ENCODE data around the gene TTC19.
"Not testable (repeated sequence)": the region's sequence is repeated elsewhere in the genome, so short reads cannot be mapped to it uniquely, and the experiment has no call there.

DNA sequence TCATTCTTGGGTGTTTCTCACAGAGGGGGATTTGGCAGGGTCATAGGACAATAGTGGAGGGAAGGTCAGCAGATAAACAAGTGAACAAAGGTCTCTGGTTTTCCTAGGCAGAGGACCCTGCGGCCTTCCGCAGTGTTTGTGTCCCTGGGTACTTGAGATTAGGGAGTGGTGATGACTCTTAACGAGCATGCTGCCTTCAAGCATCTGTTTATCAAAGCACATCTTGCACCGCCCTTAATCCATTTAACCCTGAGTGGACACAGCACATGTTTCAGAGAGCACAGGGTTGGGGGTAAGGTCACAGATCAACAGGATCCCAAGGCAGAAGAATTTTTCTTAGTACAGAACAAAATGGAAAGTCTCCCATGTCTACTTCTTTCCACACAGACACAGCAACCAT is 20.6 kb upstream of the TTC19 start:
- TF ChIP-seq, protein P1, sequence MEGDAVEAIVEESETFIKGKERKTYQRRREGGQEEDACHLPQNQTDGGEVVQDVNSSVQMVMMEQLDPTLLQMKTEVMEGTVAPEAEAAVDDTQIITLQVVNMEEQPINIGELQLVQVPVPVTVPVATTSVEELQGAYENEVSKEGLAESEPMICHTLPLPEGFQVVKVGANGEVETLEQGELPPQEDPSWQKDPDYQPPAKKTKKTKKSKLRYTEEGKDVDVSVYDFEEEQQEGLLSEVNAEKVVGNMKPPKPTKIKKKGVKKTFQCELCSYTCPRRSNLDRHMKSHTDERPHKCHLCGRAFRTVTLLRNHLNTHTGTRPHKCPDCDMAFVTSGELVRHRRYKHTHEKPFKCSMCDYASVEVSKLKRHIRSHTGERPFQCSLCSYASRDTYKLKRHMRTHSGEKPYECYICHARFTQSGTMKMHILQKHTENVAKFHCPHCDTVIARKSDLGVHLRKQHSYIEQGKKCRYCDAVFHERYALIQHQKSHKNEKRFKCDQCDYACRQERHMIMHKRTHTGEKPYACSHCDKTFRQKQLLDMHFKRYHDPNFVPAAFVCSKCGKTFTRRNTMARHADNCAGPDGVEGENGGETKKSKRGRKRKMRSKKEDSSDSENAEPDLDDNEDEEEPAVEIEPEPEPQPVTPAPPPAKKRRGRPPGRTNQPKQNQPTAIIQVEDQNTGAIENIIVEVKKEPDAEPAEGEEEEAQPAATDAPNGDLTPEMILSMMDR (IDR thresholded peaks at IDR 0.05): not testable (repeated sequence)
- not testable (repeated sequence) for TF ChIP-seq ZFX (IDR thresholded peaks at IDR 0.05; ENCODE audit: borderline replicate concordance)
